ENCODE measurements around the gene PLEKHA8. TPM values are rescaled to one million over a fixed set of nuclear protein-coding genes. Genes with fewer than 3 reads are reported as not detected.

PLEKHA8 gene
- total RNA-seq, 4 donors from 2014 or later: 9.9 to 30.1 (median 15.2) TPM

DNA sequence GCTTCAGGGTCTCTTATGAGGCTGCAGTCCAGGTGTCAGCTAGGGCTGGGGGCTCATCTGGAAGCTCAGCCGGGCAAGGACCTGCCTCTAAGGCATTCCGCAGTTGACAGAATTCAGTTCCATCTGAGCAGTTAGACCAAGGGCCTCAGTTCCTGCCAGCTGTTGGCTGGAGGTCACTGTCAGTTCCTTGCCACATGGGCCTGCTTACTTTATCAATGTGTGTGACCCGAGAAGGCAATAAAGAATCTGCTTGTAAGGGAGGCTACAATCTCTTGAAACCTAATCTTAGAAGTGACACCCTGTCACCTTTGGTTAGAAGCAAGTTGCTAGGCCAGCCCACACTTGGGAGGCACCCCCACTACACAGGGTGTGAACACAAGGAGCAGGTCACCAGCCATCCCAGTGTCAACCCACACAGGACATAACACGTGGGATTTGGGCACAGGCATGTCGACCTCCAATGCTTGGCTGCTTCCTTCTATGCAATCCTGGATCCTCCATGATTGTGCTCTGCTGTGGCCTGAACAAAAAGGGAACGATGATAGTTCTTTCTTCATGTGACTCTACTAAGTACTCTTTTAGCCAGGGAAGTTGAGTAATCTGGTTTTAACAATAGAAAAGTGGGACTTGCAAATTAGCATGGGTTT lies 148.4 kb downstream of the PLEKHA8 start:
- Histone ChIP-seq H3K9me3 (no peaks in the 10 kb centered on the region), H3K4me1 (peaks cover 0 to 20% (median 0%) of the 10 kb centered on the region in 4 donors), H3K27ac (no peak overlapping the region), H3K36me3 (no peaks in the 10 kb centered on the region), H3K27me3 (no peaks in the 10 kb centered on the region), H3K4me3 (no peak overlapping the region)
- TF ChIP-seq POLR2A (IDR thresholded peaks at IDR 0.05): no peak
- TF ChIP-seq, protein P1, sequence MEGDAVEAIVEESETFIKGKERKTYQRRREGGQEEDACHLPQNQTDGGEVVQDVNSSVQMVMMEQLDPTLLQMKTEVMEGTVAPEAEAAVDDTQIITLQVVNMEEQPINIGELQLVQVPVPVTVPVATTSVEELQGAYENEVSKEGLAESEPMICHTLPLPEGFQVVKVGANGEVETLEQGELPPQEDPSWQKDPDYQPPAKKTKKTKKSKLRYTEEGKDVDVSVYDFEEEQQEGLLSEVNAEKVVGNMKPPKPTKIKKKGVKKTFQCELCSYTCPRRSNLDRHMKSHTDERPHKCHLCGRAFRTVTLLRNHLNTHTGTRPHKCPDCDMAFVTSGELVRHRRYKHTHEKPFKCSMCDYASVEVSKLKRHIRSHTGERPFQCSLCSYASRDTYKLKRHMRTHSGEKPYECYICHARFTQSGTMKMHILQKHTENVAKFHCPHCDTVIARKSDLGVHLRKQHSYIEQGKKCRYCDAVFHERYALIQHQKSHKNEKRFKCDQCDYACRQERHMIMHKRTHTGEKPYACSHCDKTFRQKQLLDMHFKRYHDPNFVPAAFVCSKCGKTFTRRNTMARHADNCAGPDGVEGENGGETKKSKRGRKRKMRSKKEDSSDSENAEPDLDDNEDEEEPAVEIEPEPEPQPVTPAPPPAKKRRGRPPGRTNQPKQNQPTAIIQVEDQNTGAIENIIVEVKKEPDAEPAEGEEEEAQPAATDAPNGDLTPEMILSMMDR (IDR thresholded peaks at IDR 0.05): no peak
- DNase-seq: peak in 1 of 3 donors; percentile 32

- Histone ChIP-seq H3K27me3 (no peaks in the 10 kb centered on the region), H3K4me1 (peaks cover 0 to 20% (median 0%) of the 10 kb centered on the region in 4 donors), H3K4me3 (no peak overlapping the region), H3K27ac (no peak overlapping the region), H3K9me3 (no peaks in the 10 kb centered on the region), H3K36me3 (no peaks in the 10 kb centered on the region)
- no peak for TF ChIP-seq POLR2A (IDR thresholded peaks at IDR 0.05)
- TF ChIP-seq, protein P1 (IDR thresholded peaks at IDR 0.05): no peak
- no peak for DNase-seq
These were observed 149.0 kb downstream of the PLEKHA8 start for GRCh38 chr7:30177186-30177585.

GRCh38 chr7:30177965-30178364 lies 149.8 kb downstream of the PLEKHA8 start:
- Histone ChIP-seq H3K4me1 (peaks cover 0 to 17% (median 0%) of the 10 kb centered on the region in 4 donors), H3K36me3 (no peaks in the 10 kb centered on the region), H3K9me3 (no peaks in the 10 kb centered on the region), H3K27me3 (no peaks in the 10 kb centered on the region), H3K4me3 (no peak overlapping the region), H3K27ac (no peak overlapping the region)
- no peak for DNase-seq
- TF ChIP-seq POLR2A (IDR thresholded peaks at IDR 0.05): no peak
- TF ChIP-seq, protein P1 (IDR thresholded peaks at IDR 0.05): no peak

GRCh38 chr7:30178748-30179436 lies 150.7 kb downstream of the PLEKHA8 start:
- Histone ChIP-seq H3K27ac (peak overlapping the region in 2 of 4 donors; percentile 38 to 65), H3K36me3 (no peaks in the 10 kb centered on the region), H3K27me3 (no peaks in the 10 kb centered on the region), H3K4me1 (peaks cover 0 to 9% (median 0%) of the 10 kb centered on the region in 4 donors), H3K4me3 (no peak overlapping the region), H3K9me3 (no peaks in the 10 kb centered on the region)
- TF ChIP-seq, protein P1 (IDR thresholded peaks at IDR 0.05): no peak
- TF ChIP-seq POLR2A (IDR thresholded peaks at IDR 0.05): no peak
- DNase-seq: peak in 1 of 3 donors; percentile 21

Small RNA genes within 50 kb of the gene (small RNA-seq; reads per million reads assigned to genes)
- gene RPS27P16: 0 reads per million in 2 donors

Other genes with a start within 250 kb of the PLEKHA8 start
- gene WIPF3, start 221.9 kb upstream of the PLEKHA8 start, total RNA-seq: 1 to 10 TPM in 1 of 4 donors, under 1 TPM in 2, not detected in 1; 0.66 to 2.5 (median 0.83) TPM
- gene SCRN1, start 38.6 kb upstream of the PLEKHA8 start, total RNA-seq: 10 to 100 TPM in 1 of 4 donors, 1 to 10 TPM in 3; 3.7 to 34.7 (median 7.4) TPM
- 1 to 10 TPM; 4.2 to 8.5 (median 6.3) TPM for gene FKBP14, start 1.7 kb upstream of the PLEKHA8 start, total RNA-seq
- 10 to 100 TPM in 3 of 4 donors, 1 to 10 TPM in 1; 2.3 to 18.2 (median 13.8) TPM for gene MTURN, start 106.6 kb downstream of the PLEKHA8 start, total RNA-seq